GM12878 (cell line): Measurements from ENCODE around the gene DRD3. TPM values are rescaled to one million over a fixed set of nuclear protein-coding genes. Genes with fewer than 3 reads are reported as not detected.

Source experiments
- ATAC-seq: fragments of 200-7000 bp; cut with Tn5 transposase; 3 replicates; pipeline ENCODE4 v1.9.1; 2020; ENCODE audit warnings: mild to moderate bottlenecking, moderate library complexity
- BruUV-seq: library from RNA; stranded (reverse); fragments of 400-500 nt; replicated peaks from 2 replicates; lab custom pipeline; 2021; lab: Mats Ljungman, UMichigan
- CTCF ChIA-PET: fragments of 300-600 bp; sonication (Branson Sonifier 250); formaldehyde crosslinking; extraction: SDS; loops from one replicate; lab custom pipeline; 2021; ENCODE audit warnings: inconsistent platforms; lab: Yijun Ruan, JAX
- POLR2A ChIA-PET: fragments of 350-600 bp; formaldehyde crosslinking; extraction: SDS; loops from one replicate; lab custom pipeline; 2021; ENCODE audit warnings: inconsistent platforms; lab: Charles Lee
- RAD21 ChIA-PET: fragments of 300-600 bp; sonication (Branson Sonifier 250); formaldehyde crosslinking; loops from one replicate; lab custom pipeline; 2023; ENCODE audit warnings: antibody characterized with exemption; ENCODE audit not compliant: unreplicated experiment; lab: Charles Lee
- SMC1A ChIA-PET: fragments of 300-600 bp; sonication (Branson Sonifier 250); formaldehyde crosslinking; loops from one replicate; lab custom pipeline; 2023; ENCODE audit not compliant: unreplicated experiment, uncharacterized antibody; lab: Charles Lee
- DNase-seq: peaks from one replicate; pipeline ENCODE4 v3.0.0-alpha.2; 2011; ENCODE audit warnings: low read depth, low spot score
- FAIRE-seq: peaks from 3 replicates; lab custom pipeline; 2011; peaks lifted over from hg19 to GRCh38; lab: Jason Lieb, UNC
- H2AFZ ChIP-seq: 2 replicates; pipeline ENCODE4 v1.6.0; 2011; ENCODE audit warnings: low read depth, low read length, control low read depth; ENCODE audit not compliant: control insufficient read depth
- H3K27ac ChIP-seq: 2 replicates; pipeline ENCODE4 v1.5.1; 2011; ENCODE audit warnings: control low read depth; ENCODE audit not compliant: control insufficient read depth, insufficient read depth
- H3K27me3 ChIP-seq, 2 experiments: replicated peaks in 1 of 2; 2 replicates each; pipeline versions ENCODE4 v1.6.0 to v1.6.1; 2011; ENCODE audit warnings: low read length in 1 of 2; ENCODE audit not compliant: control insufficient read depth in 2 of 2, insufficient read depth in 2 of 2
- H3K36me3 ChIP-seq, 2 experiments: 2 replicates each; pipeline ENCODE4 v1.5.1; 2011; ENCODE audit warnings: low read length in 1 of 2; ENCODE audit not compliant: control insufficient read depth in 2 of 2, insufficient read depth in 2 of 2
- H3K4me1 ChIP-seq: 2 replicates; pipeline ENCODE4 v1.6.1; 2011; ENCODE audit warnings: mild to moderate bottlenecking, low read length, moderate library complexity, mixed read lengths; ENCODE audit not compliant: control insufficient read depth, insufficient read depth
- H3K4me2 ChIP-seq: 2 replicates; pipeline ENCODE4 v1.6.0; 2011; ENCODE audit warnings: control low read depth; ENCODE audit not compliant: control insufficient read depth, insufficient read depth
- H3K4me3 ChIP-seq: fragments of 200-600 bp; sonication (generic); 2 replicates; pipeline ENCODE4 v1.5.1; 2016
- H3K79me2 ChIP-seq: 2 replicates; pipeline ENCODE4 v1.6.0; 2011; ENCODE audit warnings: low read length; ENCODE audit not compliant: control insufficient read depth, insufficient read depth
- H3K9ac ChIP-seq: 2 replicates; pipeline ENCODE4 v1.8.0; 2011; ENCODE audit warnings: low read length, control low read depth, mixed read lengths; ENCODE audit not compliant: control insufficient read depth, insufficient read depth
- H3K9me3 ChIP-seq: replicated peaks from 3 replicates; pipeline ENCODE4 v1.5.1; 2011; ENCODE audit warnings: mild to moderate bottlenecking, low read length; ENCODE audit not compliant: control insufficient read depth, insufficient read depth
- H4K20me1 ChIP-seq: 2 replicates; pipeline ENCODE4 v1.6.0; 2011; ENCODE audit not compliant: control insufficient read depth, insufficient read depth
- CREB1 ChIP-seq: IDR thresholded peaks from 2 replicates; pipeline ENCODE4 v1.6.1; 2012; ENCODE audit warnings: low read depth, mild to moderate bottlenecking, inconsistent platforms
- E2F8 ChIP-seq: fragments of 450-650 bp; IDR thresholded peaks from 2 replicates; pipeline ENCODE4 v1.6.1; 2018; ENCODE audit warnings: mild to moderate bottlenecking, low read depth, moderate library complexity; ENCODE audit not compliant: partially characterized antibody
- EGR1 ChIP-seq, 2 experiments: IDR thresholded peaks; 1 replicate in 1 of 2; 2 replicates in 1 of 2; pipeline ENCODE4 v1.6.1; 2011 to 2012; ENCODE audit warnings: low read depth in 2 of 2, low read length in 2 of 2, borderline replicate concordance in 1 of 2, mild to moderate bottlenecking in 1 of 2, moderate library complexity in 1 of 2
- FOXM1 ChIP-seq: IDR thresholded peaks from 2 replicates; pipeline ENCODE4 v1.6.1; 2012; ENCODE audit warnings: low read depth, mild to moderate bottlenecking, inconsistent platforms, low read length, moderate library complexity
- HDAC6 ChIP-seq: fragments of 200-600 bp; sonication (generic); IDR thresholded peaks from one replicate; pipeline ENCODE4 v1.8.0; 2017; ENCODE audit warnings: antibody characterized with exemption; ENCODE audit not compliant: unreplicated experiment
- PML ChIP-seq: IDR thresholded peaks from 2 replicates; pipeline ENCODE4 v1.6.1; 2012; ENCODE audit warnings: low read length, inconsistent platforms
- POLR2A ChIP-seq: IDR thresholded peaks from 2 replicates; pipeline ENCODE4 v1.6.1; 2011; ENCODE audit warnings: low read depth, mild to moderate bottlenecking, low read length
- SIX5 ChIP-seq: IDR thresholded peaks from 2 replicates; pipeline ENCODE4 v1.6.1; 2011; ENCODE audit warnings: mild to moderate bottlenecking, low read depth, low read length, moderate library complexity; ENCODE audit not compliant: severe bottlenecking
- SMAD5 ChIP-seq: IDR thresholded peaks from 2 replicates; pipeline ENCODE4 v1.6.1; 2016; ENCODE audit warnings: antibody characterized with exemption, low read depth
- ZBTB40 ChIP-seq: fragments of 450-650 bp; IDR thresholded peaks from 2 replicates; pipeline ENCODE4 v1.6.1; 2016; ENCODE audit warnings: mild to moderate bottlenecking, moderate library complexity, borderline replicate concordance
- ZNF274 ChIP-seq: IDR thresholded peaks from one replicate; pipeline ENCODE4 v1.8.0; 2011; ENCODE audit not compliant: insufficient read length, insufficient read depth
- ZNF384 ChIP-seq: IDR thresholded peaks from 2 replicates; pipeline ENCODE4 v1.6.1; 2012; ENCODE audit warnings: low read depth, mild to moderate bottlenecking, low read length, improper control_type of control experiment, borderline replicate concordance
- ZNF592 ChIP-seq: fragments of 450-650 bp; IDR thresholded peaks from 2 replicates; pipeline ENCODE4 v1.6.1; 2017; ENCODE audit warnings: mild to moderate bottlenecking, moderate library complexity
- WGBS: methylation state at CpG from one replicate; pipeline ENCODE4 v1.1.6; 2016; ENCODE audit warnings: low lambda C conversion rate; ENCODE audit not compliant: insufficient replicate concordance, insufficient coverage; ENCODE audit errors: missing lambda C conversion rate; 5-methylcytosine and 5-hydroxymethylcytosine counted together
- in situ Hi-C: fragments of 300-500 bp; cut with MboI; formaldehyde crosslinking; loops from 9 replicates; pipeline ENCODE4 v1.14.3; 2018; ENCODE audit warnings: mixed read lengths
- intact Hi-C: fragments of 100-400 bp; cut with micrococcal nuclease; formaldehyde crosslinking; loops from one replicate; pipeline ENCODE4 v1.14.2; 2022; ENCODE audit not compliant: unreplicated experiment
- polyA plus RNA-seq, 11 experiments: library from polyadenylated mRNA; depleted of rRNA in 4 of 11; unstranded in 6 of 11; stranded (reverse) in 5 of 11; fragments of >200 nt; fragmentation: Nextera tagmentation in 4 of 11; fragmentation: Illumina TruSeq in 1 of 11; extraction: Ambion mirVana in 4 of 11; extraction: Trizol in 1 of 11; gene quantifications; 1 replicate in 1 of 11; 2 replicates in 10 of 11; pipeline versions ENCODE4 v1.2.1 to v1.2.3, GENCODE V29; 2011 to 2016; ENCODE audit warnings: inconsistent platforms in 2 of 11, missing spikeins in 2 of 11, low read depth in 1 of 11
- total RNA-seq, 4 experiments: library from RNA; depleted of rRNA in 3 of 4; stranded (reverse); fragments of >200 nt in 3 of 4; fragmentation: Illumina TruSeq in 1 of 4; extraction: Trizol in 1 of 4; gene quantifications; 2 replicates each; pipeline versions ENCODE4 v1.2.1 to v1.2.3, GENCODE V29; 2013 to 2021

Gene DRD3
- total and polyA plus RNA-seq, 10 of the 15 experiments (the other 5 are each of a cell fraction or from before 2014, with no cell fraction given) = not detected

- no peak overlapping the region for H3K27ac ChIP-seq
- no peaks in the 10 kb centered on the region for H3K79me2 ChIP-seq
- no peaks in the 10 kb centered on the region for H3K27me3 ChIP-seq
- H3K9me3 ChIP-seq = no peaks in the 10 kb centered on the region
- H3K4me1 ChIP-seq = no peaks in the 10 kb centered on the region
- ChIA-PET SMC1A (interaction anchor here (0.5 kb wide), 1 partner anchor 390 kb away, joined by 3 read pairs; the partner anchor contains the start of gene USF3), POLR2A (no interaction called here), RAD21 (interaction anchor here (0.6 kb wide), 1 partner anchor 42 kb away, joined by 3 read pairs; no protein-coding TSS in a partner anchor), CTCF (no interaction called here)
- no peak overlapping the region for H3K9ac ChIP-seq
- peaks cover 11 to 14% of the 10 kb centered on the region in 2 experiments; a peak in 3 of 4 replicates for H3K36me3 ChIP-seq
- DNase-seq (no peak), FAIRE-seq (no peak), ATAC-seq (no peak)
- intact Hi-C loops (no loop called here), in situ Hi-C loops (no loop called here)
- H3K4me2 ChIP-seq = no peak overlapping the region
- WGBS = 100% methylated on average over 2 of the region's 2 CpGs
- no peak overlapping the region for H2AFZ ChIP-seq
- H3K4me3 ChIP-seq = no peak overlapping the region
- H4K20me1 ChIP-seq = no peaks in the 10 kb centered on the region
- BruUV-seq = TSS peak; percentile 40
- TF ChIP-seq E2F8 (no peak), SMAD5 (no peak), SIX5 (no peak), ZNF592 (no peak), HDAC6 (no peak), POLR2A (no peak), ZNF384 (no peak), FOXM1 (no peak), ZNF274 (no peak), CREB1 (no peak), PML (no peak), EGR1 (IDR thresholded peaks at IDR 0.05; ENCODE audit: borderline replicate concordance in 1 of 2, low read depth in 2 of 2, low read length in 2 of 2) (no peak), ZBTB40 (no peak)
These were observed 92.5 kb downstream of the DRD3 start for GRCh38 chr3:114086356-114086755.
